Measurements from ENCODE around the gene RUNX2. TPM values are rescaled to one million over a fixed set of nuclear protein-coding genes. Genes with fewer than 3 reads are reported as not detected.
A peak's percentile ranks its signal among the peaks of the same experiment; 100 is the strongest.

The RUNX2 gene
- polyA plus RNA-seq, 4 donors = 2.8 to 3.8 (median 3.0) TPM

DNA sequence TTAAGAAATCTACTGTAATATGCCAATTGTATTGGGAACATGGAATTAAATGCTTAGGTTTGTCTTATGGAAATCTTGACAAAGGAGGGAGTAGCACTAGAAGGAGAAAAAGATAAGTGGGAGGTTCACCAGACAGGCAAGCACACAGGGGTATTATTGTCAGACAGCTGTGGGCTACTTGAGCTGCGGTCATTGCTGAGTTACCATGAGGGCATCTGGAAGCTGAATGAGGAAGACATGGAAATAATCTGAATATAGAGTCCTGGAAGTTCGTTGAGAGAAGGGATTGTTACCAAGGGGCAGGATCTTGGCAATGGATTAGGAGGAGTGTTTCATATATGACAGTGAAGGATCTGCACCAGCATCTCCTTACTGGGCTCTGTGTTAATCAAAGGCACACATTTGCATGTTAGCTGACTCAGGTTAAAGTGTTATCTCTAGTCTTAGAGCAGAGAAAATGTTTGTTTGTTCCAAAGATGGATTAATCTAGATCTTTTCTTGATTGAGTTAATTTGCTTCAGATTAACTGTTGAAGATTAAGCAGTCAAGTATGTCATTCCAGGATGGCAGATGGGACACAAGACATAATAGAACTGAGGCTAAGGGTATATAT is 102.6 kb downstream of the RUNX2 start:
- DNase-seq (ENCODE audit: low read depth in 4 of 4, low spot score in 2 of 4) = no peak

DNA sequence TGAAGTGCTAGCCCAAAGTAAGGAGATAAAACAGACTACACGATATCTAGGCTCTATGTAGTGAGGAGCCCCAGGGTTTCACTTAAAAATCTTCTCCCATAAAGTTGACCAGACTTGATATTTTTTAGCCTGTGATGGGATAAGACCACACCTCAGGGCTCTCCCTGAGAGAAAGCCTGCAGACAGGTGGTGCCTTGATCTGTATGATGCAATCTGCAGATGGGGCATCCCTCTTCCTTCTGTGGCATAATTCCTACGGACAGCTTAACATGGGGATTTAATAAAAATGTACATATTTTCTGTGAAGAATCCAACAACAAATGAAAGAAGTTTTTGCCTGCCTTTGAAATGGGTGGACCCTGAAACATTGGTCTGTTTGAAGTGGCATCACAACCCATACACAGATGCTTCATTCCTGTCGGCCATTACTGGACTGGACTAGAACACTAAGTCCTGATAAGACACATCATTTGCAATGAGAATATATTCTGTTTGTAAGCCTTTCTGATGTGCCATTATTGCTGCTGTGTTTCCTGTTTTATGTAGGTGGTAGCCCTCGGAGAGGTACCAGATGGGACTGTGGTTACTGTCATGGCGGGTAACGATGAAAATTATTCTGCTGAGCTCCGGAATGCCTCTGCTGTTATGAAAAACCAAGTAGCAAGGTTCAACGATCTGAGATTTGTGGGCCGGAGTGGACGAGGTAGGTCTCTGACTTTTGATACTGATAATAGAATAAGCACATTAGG is 103.4 kb downstream of the RUNX2 start:
- DNase-seq (ENCODE audit: low read depth in 4 of 4, low spot score in 2 of 4) = no peak

DNA sequence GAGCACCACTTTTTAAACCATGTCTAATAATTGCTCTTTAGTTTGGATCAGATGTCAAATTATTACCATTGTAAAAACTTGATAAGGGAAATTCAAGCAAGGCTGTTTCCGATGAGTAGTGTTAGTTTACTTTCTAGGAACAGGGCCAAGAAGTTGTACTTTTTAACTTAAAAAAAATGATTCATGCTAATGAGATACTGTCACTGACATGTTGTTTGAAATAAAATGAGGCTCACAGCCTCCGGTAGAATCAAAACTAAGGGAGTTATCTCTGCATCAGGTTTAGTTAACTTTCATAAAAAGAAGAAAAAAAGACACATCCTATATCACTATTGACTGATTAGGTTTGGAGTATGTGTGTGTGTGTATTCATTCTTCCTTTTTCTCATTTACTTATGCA is 104.8 kb downstream of the RUNX2 start:
- DNase-seq (ENCODE audit: low read depth in 4 of 4, low spot score in 2 of 4) = no peak

DNA sequence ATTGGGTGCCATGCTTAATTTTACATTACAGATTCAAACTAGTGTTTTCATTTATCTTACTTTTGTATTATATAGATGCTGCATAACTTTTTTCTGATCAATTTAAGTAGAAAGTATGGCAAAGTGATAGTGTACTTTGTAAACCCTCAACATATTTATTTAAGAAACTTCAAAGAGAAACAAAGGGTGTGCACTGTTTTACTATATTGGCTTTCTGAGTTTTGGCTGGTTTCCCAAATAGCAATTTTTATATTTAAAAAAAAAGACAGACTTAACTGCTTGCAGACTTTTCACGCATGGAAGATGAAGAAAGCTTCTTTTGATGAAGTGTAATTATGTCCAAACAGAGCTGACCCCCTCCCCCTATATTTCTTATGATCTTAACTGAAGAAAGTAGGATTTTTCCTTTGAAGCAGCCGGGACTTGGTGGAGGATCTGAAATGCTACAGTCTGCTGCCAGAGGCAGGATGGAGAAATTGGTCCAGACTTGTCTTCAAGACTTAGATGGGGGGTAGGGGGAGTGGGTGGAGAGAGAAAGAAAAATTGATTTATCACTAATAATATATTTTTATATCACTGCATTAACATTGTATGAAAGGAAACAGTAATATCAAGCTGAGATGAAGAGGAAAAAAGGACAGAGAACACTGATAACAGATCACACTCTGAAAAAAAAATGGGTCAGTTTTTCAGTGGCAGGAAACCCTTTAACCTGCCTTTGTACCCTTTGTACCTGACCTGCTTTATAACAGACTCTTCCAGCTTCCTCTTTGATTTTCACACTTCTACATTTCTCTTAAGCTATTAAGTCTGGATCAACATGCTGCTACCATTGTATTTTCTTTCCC is 105.6 kb downstream of the RUNX2 start:
- DNase-seq (ENCODE audit: low read depth in 4 of 4, low spot score in 2 of 4) = no peak

DNA sequence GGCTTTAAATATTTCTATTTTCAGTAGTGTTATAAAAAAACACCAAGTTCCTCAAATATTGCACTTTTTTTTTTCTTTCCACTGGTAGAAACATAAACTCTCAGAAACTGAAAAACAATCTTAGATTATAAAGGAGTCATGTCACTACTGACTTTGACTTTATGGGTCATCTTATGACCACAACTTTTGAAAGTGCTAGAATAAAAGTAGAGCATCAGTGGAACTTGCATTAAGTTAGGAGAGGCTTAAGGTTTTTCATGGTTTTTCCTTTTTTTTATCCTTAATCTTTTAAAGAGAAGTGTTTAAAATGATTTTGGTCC is 106.2 kb downstream of the RUNX2 start:
- no peak for DNase-seq (ENCODE audit: low read depth in 4 of 4, low spot score in 2 of 4)

DNA sequence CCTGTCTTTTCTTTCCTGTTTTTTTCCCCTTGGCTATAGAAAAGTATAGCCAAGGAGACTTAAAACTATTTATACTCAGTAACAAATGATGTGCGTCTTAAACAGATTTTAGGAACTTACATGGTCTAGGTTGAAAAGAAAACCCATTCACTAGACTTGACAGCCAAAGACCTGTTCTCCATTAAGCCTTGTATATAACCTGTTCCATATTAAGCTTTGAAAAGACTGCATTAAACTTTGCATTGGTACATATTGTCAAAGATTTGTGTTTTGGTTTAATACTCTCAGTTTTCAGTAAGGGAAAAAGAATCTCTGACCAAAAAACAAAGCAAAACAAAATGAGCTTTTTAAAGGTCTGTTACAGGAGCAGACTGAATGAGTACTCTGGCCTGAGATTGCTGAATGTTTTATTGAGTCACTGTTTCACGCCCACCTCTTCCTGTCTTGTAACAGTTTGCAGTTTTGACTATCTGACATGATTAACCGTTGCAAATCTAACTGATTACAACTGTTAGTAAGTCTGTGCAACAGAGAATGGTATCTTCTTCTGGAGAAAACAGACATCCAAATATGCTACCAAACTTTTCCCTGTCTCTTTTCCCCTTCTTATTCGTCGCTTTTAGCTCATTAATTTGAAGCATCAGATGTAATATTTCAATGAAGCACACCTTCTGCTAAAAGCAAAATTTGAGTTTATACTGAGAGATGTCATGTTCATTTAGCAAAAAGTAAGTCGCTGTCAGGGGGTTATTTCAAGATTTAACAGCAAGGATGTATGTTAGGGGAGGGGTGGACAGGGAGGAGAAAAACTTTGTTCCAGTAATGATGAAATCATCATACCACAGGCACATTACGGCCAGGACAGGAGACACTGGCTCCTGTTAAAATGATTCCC is 108.7 kb downstream of the RUNX2 start:
- no peak for DNase-seq (ENCODE audit: low read depth in 4 of 4, low spot score in 2 of 4)

DNA sequence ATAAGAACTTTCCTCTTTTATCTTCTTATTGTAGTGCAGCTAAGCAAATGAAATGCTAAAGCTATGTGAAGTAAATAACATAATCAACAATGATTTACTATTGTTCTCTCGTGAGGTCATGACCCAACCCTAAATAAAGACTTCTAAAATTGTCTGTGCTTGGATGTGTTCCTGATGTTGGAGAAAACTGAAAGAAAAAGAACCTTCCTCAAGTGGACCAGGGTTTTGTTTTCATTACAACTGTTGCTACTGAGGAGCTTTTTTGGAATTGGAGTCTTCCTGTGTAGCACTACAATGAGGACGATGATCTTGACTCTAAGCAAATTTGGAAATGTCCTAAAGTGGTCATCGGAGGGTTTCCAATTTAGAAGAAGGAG is 109.3 kb downstream of the RUNX2 start:
- peak in 1 of 4 donors; percentile 46 for DNase-seq (ENCODE audit: low read depth in 4 of 4, low spot score in 2 of 4)

DNA sequence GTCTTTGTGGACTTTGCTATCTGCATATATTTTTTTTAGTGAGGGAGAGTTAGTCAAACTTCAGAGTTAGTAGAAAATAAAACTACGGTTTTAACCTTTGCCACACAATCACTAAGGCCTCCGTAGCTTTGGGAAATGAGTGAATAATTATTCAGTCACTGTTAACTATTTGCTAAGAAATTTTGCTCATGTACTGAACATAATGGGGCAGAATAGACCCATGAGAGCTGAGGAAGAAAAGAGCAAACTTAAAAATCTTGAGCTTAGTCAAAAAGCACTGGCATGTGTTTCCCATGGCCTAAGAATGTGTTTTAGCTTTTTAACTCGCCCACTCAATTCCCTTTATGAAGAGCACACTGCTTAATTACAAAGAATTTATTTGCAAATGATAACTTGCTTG is 110.0 kb downstream of the RUNX2 start:
- DNase-seq (ENCODE audit: low read depth in 4 of 4, low spot score in 2 of 4) = no peak

DNA sequence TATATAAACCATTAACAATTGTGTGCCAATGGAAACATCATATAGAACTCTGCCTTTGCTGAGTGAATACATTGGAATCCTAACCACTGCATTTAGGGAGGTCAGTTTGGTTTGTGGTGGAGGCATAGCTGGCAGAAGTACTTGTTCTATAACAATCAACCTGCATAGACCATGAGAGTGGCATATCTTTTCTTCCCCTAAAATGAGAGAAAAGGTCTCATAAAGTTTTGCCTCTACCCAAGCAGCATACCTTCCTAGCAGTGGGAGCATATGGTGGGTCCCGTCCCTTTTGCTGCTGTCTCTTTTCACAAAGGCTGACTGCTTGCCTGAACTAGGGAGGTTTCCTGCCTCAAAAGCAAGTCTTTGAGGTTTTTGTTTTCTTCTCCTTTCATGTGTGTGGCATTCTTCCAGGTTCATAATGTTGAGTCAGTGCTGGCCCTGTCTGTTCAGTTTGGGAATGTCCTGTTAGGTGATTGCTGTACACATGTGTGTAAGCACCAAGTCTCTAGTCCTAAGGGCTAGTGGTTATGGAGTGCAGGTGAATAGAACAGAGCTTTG is 110.8 kb downstream of the RUNX2 start:
- no peak for DNase-seq (ENCODE audit: low read depth in 4 of 4, low spot score in 2 of 4)

DNA sequence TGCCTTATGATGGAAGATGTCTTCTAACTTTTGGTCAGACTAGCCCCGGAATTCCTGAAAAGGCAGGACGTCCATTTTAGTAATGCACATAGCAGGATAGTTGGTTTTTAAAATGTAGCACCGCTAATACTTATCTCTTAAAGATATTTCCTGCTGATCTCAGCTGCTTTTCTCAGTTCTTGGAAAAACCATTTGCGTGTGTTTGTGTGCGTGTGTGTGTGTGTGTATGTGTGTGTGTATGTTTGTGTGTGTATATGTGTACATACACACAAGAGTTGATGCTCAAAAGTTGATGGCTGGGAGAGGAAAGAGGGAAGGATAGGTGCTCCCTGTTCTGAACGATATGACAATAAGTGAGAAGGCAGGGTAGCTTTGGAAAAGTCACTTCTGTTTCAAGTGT is 111.3 kb downstream of the RUNX2 start:
- DNase-seq (ENCODE audit: low read depth in 4 of 4, low spot score in 2 of 4) = no peak

DNA sequence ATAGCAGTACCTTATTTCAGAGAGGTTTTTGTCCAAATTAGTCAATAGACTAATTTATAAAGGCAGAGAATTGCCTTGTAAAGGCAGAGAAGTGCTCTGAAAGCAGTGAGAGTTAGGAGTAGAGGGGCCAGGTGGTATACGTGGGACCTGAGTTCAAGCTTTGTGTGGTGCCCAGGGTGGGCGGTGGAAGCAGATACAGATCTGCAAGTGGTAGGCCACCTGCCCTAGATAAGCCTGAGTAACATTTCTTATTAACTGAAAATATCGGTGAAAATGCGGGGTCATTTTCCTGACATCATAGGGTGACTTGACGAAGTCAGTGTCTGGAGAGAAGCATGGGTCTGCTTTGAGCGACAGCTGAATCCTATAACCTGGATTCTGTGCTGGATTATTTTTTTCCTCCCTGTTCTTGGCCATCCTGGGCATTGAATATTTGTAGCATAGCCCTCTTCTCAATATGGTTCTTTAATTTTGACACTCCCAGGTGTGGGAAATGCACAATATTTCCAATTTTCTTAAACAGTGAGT is 111.8 kb downstream of the RUNX2 start:
- DNase-seq (ENCODE audit: low read depth in 4 of 4, low spot score in 2 of 4) = no peak

DNA sequence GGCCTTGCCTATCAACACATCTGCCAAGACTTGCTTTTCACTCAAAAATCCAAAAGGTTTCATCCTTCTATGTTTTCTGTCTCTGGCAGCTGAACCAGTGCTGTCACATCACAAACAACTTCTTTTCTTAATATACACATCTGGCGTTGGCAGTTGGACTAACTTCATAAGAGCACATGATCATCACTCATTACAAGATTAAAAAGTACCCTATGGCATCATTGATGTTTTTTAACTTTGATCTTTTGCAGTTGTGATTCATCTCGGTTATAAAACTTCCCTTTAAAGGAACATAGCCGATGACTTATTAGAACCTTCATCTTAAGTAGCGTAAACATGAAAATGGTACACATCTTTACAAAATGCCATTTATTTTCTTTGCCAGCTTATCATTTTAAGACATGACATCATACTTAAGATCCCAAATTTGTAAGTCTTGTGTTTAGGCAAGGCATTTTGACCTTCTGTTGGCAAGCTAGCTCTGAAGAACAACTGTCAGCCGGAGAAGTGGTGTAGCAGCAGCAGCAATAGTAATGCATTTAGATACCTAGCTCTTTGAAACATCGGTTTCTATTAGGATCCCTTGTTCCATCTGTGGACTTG is 113.8 kb downstream of the RUNX2 start:
- DNase-seq (ENCODE audit: low read depth in 4 of 4, low spot score in 2 of 4) = no peak

DNA sequence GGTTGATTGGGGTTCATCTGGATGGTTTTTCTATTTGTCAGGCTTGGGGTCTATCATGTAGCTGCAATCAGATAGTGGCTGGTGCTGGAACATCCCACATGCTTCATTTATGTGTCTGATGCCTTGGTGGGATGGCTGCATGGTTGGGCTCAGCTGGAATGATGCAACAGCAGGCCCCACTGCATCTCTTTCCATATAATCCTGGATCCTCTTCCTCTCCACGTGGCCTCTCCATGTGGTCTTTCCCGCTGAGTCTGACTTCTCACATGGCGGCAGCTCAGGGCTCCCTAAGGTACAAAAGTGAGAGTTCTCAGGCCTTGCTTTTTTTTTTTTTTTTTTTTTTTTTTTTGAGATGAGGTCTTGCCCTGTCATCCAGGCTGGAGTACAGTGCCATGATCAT is 114.6 kb downstream of the RUNX2 start:
- no peak for DNase-seq (ENCODE audit: low read depth in 4 of 4, low spot score in 2 of 4)

DNA sequence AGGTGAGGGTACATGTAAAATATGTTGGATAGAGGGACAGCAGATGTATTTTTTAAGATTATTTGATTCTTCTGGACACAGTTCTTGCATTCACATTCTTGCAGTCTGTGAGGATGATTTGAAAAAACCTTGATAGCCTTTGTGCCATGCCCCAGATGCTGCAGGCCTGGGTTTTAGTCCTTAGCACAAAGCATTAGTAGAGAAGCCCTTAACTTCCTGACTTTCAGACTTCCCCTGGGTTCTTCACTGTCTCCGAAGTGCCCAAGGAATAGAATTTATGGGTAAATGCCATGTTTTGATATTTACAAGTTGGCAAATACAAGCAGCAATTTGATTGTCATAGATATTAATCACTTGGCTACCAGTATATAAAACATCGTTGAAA is 117.2 kb downstream of the RUNX2 start:
- DNase-seq (ENCODE audit: low read depth in 4 of 4, low spot score in 2 of 4) = no peak

DNA sequence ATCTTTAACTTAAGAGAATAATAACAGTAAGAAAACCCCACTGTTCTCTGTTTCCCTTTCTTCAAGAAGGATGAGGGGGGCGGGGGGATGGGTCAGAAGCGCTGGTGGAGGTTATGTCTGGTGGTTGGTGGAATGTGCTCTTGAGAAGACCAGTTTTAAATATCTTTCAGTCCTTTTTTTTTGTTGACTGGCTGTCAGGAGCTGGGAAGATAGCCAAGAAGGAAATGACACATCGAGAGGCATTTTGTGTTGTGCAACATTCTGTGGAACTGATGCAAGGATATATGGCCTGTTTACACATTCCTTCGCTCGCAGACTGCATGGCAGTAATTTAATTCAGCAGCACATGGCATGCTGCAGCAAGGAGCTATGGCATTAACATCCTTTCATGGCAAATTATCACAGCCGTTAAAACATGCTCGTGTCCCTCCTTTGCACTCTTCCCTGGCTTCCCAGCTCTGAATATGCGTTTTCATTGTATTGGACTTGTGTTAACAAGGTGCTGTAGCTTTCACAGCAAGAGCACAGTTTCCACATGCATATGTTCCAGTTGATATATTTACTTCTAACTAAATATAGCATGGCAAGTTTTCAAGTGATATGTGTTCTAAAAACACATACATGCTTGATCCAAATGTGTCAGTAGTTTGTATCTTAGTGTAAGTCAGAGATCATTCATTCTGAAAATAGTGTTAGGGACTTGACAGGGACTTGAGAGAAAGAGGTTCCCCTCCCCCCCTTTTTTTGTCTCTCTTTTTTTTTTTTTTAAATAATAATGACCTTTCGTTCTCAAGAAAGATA is 117.8 kb downstream of the RUNX2 start:
- peak in 3 of 4 donors; percentile 47 to 71 (median 70) for DNase-seq (ENCODE audit: low read depth in 4 of 4, low spot score in 2 of 4)

DNA sequence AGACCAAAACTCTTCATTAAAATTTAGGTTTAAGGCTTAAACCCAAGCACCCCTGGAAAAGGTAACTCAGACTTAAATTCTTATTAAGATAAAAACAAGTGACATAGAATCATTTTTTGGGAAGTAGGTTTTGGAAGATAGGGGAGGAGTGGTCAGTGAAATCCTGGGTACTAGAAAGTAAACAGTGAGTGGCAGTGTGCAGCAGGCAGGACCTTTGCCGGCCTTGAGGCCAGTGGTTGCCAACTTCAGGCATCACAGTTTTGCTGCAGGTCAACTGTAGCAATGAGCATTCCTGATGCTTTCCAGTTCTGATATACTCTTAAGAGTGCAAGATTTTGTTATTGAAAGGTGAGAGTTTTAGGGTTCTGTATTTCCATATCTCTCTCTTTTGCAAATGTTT is 118.9 kb downstream of the RUNX2 start:
- DNase-seq (ENCODE audit: low read depth in 4 of 4, low spot score in 2 of 4) = no peak

DNA sequence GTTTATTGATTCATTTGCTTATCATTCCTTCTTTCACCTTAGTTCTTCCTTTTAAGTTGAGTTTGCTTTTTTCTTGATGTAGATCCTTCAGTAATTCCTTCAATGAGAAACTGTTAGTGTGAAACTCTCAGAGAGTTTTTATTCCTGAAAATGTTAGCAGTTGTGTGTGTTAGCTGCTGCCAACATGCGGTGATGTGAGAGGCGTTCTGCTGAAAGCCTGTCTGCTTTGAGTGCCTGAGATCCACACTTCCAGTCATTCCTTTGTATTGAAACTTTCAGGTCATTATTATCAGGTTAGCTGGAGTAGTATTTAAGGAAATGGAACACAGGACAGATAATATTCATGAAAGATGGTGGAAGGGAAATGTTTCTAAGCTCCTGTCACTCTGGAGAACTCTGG is 119.6 kb downstream of the RUNX2 start:
- no peak for DNase-seq (ENCODE audit: low read depth in 4 of 4, low spot score in 2 of 4)

DNA sequence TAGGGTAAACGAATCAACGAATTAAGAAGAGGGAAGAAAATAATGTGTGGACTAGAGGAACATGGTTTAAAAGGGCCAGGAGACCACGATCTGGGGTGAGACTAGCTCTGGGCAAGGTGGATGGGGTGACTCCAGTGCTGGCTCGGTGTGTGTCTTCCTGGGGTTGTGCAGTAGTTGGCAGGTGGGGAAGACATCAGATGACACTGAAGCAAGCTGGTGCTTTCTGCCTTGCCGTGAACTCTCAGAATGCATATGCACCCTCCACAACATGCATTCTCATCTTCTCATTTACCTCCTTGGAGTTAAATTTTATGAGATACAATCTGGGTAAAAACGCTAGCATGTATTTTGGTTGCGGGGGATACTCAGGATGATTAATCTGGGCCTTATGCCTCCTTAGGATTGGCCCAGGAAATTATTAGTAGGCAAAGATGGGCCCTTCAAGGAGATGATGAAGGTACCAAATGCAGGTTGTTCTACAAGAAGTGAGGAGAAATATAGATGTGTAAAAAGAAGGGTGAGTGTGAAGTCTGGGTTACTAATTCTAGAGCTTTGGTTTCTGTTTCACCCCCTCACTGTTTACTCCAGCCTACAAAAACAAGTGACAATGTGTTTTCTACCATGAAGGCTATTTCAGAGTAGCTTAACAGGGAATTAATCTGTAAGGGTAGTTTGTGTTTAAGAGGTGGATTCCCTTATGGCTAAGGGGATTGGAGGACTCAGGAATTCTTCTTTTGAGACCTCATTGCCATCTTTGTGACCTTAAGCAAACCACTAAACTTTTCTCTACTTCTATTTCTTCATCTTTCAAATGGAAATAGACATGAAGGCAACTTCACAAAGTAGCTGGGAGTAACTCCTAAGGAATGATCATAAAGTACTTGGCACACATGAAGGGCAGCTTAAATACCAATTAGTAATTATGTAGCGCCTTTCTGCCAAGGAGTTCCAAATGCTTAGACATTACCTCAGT is 120.6 kb downstream of the RUNX2 start:
- no peak for DNase-seq (ENCODE audit: low read depth in 4 of 4, low spot score in 2 of 4)

Measured in left renal cortex interstitium (tissue), 4 donors.